HCT116 (cell line): Measurements from ENCODE around the gene SSC4D. TPM values are rescaled to one million over a fixed set of nuclear protein-coding genes. Genes with fewer than 3 reads are reported as not detected.

Experiments used
- ATAC-seq: fragments of 200-7000 bp; cut with Tn5 transposase; 2 replicates; pipeline ENCODE4 v1.9.1; 2020; ENCODE audit warnings: mild to moderate bottlenecking, moderate library complexity
- BruUV-seq: library from RNA; stranded (reverse); fragments of 400-500 nt; replicated peaks from 2 replicates; lab custom pipeline; 2021; lab: Mats Ljungman, UMichigan
- CTCF ChIA-PET: fragments of 300-600 bp; sonication (Branson Sonifier 250); formaldehyde crosslinking; loops from one replicate; lab custom pipeline; 2021; ENCODE audit warnings: antibody characterized with exemption; lab: Charles Lee
- POLR2A ChIA-PET: fragments of 300-600, 350-600 bp; sonication (Branson Sonifier 250); formaldehyde crosslinking; loops from one replicate; lab custom pipeline; 2021; ENCODE audit warnings: antibody characterized with exemption; lab: Charles Lee
- RAD21 ChIA-PET, 2 experiments: fragments of 300-600 bp; sonication (Branson Sonifier 250); formaldehyde crosslinking; loops; one replicate each; lab custom pipeline; 2023; ENCODE audit warnings: low total read pairs in 2 of 2; ENCODE audit not compliant: uncharacterized antibody in 2 of 2, unreplicated experiment in 2 of 2, low non-redundant PET in 1 of 2; lab: Charles Lee
- DNase-seq: peaks from one replicate; pipeline ENCODE4 v3.0.0-alpha.2; 2010; ENCODE audit warnings: low read depth, low spot score
- H2AFZ ChIP-seq: fragments of 200-600 bp; shearing (Covaris generic), sonication (generic); 2 replicates; pipeline ENCODE4 v1.6.1; 2017; ENCODE audit warnings: low read depth, mixed run types, mixed read lengths, antibody characterized with exemption, low read length; ENCODE audit not compliant: poor library complexity, severe bottlenecking
- H3K27ac ChIP-seq: 2 replicates; pipeline ENCODE4 v1.5.1; 2012; ENCODE audit warnings: low read depth, low read length
- H3K27me3 ChIP-seq: fragments of 200-600 bp; sonication (generic); 2 replicates; pipeline ENCODE4 v1.6.1; 2016; ENCODE audit warnings: mixed run types, low read length, mixed read lengths; ENCODE audit not compliant: insufficient read depth
- H3K36me3 ChIP-seq, 2 experiments: fragments of 200-500 bp in 1 of 2; fragments of 200-600 bp in 1 of 2; sonication (Bioruptor generic) in 1 of 2; sonication (generic) in 1 of 2; 2 replicates each; pipeline versions ENCODE4 v1.5.1 to v1.6.1; 2014 to 2016; ENCODE audit warnings: low read length in 2 of 2, inconsistent platforms in 1 of 2, mixed read lengths in 1 of 2, mixed run types in 1 of 2; ENCODE audit not compliant: insufficient read depth in 2 of 2, control insufficient read depth in 1 of 2
- H3K4me1 ChIP-seq, 2 experiments: fragments of 200-600 bp in 1 of 2; sonication (generic) in 1 of 2; 2 replicates each; pipeline versions ENCODE4 v1.5.1 to v1.6.1; 2012 to 2017; ENCODE audit warnings: low read length in 2 of 2, inconsistent platforms in 1 of 2, mild to moderate bottlenecking in 1 of 2, mixed read lengths in 1 of 2, mixed run types in 1 of 2, moderate library complexity in 1 of 2; ENCODE audit not compliant: insufficient read depth in 2 of 2, control insufficient read depth in 1 of 2
- H3K4me2 ChIP-seq: fragments of 200-600 bp; sonication (generic); 2 replicates; pipeline ENCODE4 v1.6.1; 2017; ENCODE audit warnings: mixed run types, low read length, mixed read lengths
- H3K4me3 ChIP-seq, 2 experiments: fragments of 200-600 bp in 1 of 2; sonication (generic) in 1 of 2; replicated peaks in 1 of 2; 2 replicates each; pipeline ENCODE4 v1.5.1; 2011 to 2016; ENCODE audit warnings: low read length in 2 of 2, control low read depth in 1 of 2, low read depth in 1 of 2, mild to moderate bottlenecking in 1 of 2, mixed read lengths in 1 of 2, mixed run types in 1 of 2
- H3K79me2 ChIP-seq: fragments of 200-600 bp; sonication (generic); 2 replicates; pipeline ENCODE4 v1.6.1; 2017; ENCODE audit warnings: mild to moderate bottlenecking, mixed run types, low read length, moderate library complexity, mixed read lengths; ENCODE audit not compliant: insufficient read depth
- H3K9ac ChIP-seq: fragments of 200-600 bp; sonication (generic); 2 replicates; pipeline ENCODE4 v1.6.1; 2016; ENCODE audit warnings: low read length, mixed read lengths
- H3K9me2 ChIP-seq: fragments of 200-600 bp; sonication (generic), shearing (Covaris generic); 2 replicates; pipeline ENCODE4 v1.6.1; 2017; ENCODE audit warnings: mixed run types, mild to moderate bottlenecking, moderate library complexity; ENCODE audit not compliant: insufficient read depth
- H3K9me3 ChIP-seq, 2 experiments: fragments of 200-500 bp in 1 of 2; fragments of 200-600 bp in 1 of 2; sonication (Bioruptor generic) in 1 of 2; sonication (generic) in 1 of 2; 2 replicates each; pipeline ENCODE4 v1.6.1; 2014 to 2017; ENCODE audit warnings: low read length in 2 of 2, mixed read lengths in 2 of 2, inconsistent platforms in 1 of 2, low read depth in 1 of 2, mild to moderate bottlenecking in 1 of 2, mixed run types in 1 of 2, moderate library complexity in 1 of 2; ENCODE audit not compliant: control insufficient read depth in 1 of 2, insufficient read depth in 1 of 2
- H4K20me1 ChIP-seq: fragments of 200-600 bp; sonication (generic), shearing (Covaris generic); 2 replicates; pipeline ENCODE4 v1.6.1; 2017; ENCODE audit warnings: mixed run types, mild to moderate bottlenecking, moderate library complexity; ENCODE audit not compliant: insufficient read depth
- CEBPB ChIP-seq: IDR thresholded peaks from 2 replicates; pipeline ENCODE4 v1.6.1; 2012; ENCODE audit warnings: low read depth
- CTCF ChIP-seq, 3 experiments: fragments of 200-600 bp in 1 of 3; sonication (generic) in 1 of 3; IDR thresholded peaks in 2 of 3; conservative IDR thresholded peaks in 1 of 3; 2 replicates each; pipeline ENCODE4 v1.5.1; 2012 to 2017; ENCODE audit warnings: low read depth in 2 of 3, low read length in 2 of 3, antibody characterized with exemption in 1 of 3, borderline replicate concordance in 1 of 3, control low read depth in 1 of 3, mild to moderate bottlenecking in 1 of 3, mixed read lengths in 1 of 3, mixed run types in 1 of 3, moderate library complexity in 1 of 3; ENCODE audit not compliant: insufficient read depth in 1 of 3
- EZH2phosphoT487 ChIP-seq: fragments of 200-600 bp; IDR thresholded peaks from 2 replicates; pipeline ENCODE4 v1.6.1; 2018; ENCODE audit warnings: antibody characterized with exemption, borderline replicate concordance
- FOSL1 ChIP-seq: IDR thresholded peaks from 2 replicates; pipeline ENCODE4 v1.6.1; 2012; ENCODE audit warnings: low read depth
- JUND ChIP-seq: IDR thresholded peaks from 2 replicates; pipeline ENCODE4 v1.6.1; 2012
- POLR2A ChIP-seq: IDR thresholded peaks from 2 replicates; pipeline ENCODE4 v1.7.0; 2011; ENCODE audit warnings: borderline replicate concordance; ENCODE audit not compliant: insufficient read depth, insufficient read length; ENCODE audit errors: extremely low read depth
- POLR2AphosphoS5 ChIP-seq: IDR thresholded peaks from 2 replicates; pipeline ENCODE4 v1.6.1; 2011; ENCODE audit warnings: mild to moderate bottlenecking, low read depth, low read length, moderate library complexity
- RAD21 ChIP-seq: IDR thresholded peaks from 2 replicates; pipeline ENCODE4 v1.6.1; 2012; ENCODE audit warnings: low read depth, mild to moderate bottlenecking
- SIN3A ChIP-seq: IDR thresholded peaks from 2 replicates; pipeline ENCODE4 v1.6.1; 2012; ENCODE audit warnings: low read depth
- SP1 ChIP-seq: IDR thresholded peaks from 2 replicates; pipeline ENCODE4 v1.6.1; 2012; ENCODE audit warnings: low read depth
- YY1 ChIP-seq: IDR thresholded peaks from 2 replicates; pipeline ENCODE4 v1.6.1; 2011; ENCODE audit warnings: low read length, low read depth, moderate library complexity, mild to moderate bottlenecking; ENCODE audit not compliant: insufficient replicate concordance; ENCODE audit errors: extremely low read depth
- intact Hi-C: fragments of 100-400 bp; cut with micrococcal nuclease; formaldehyde crosslinking; loops from 2 replicates; pipeline ENCODE4 v1.10.0; 2022
- total RNA-seq: library from RNA; stranded (reverse); gene quantifications from one replicate; pipeline ENCODE4 v1.2.1, GENCODE V29; 2021; ENCODE audit not compliant: unreplicated experiment
- TF ChIP-seq, protein P1 (sequence below): IDR thresholded peaks from 2 replicates; pipeline ENCODE4 v1.6.1; 2011; ENCODE audit warnings: mild to moderate bottlenecking, low read length, moderate library complexity; ENCODE audit not compliant: insufficient replicate concordance; ENCODE audit errors: extremely low read depth
- TF ChIP-seq, protein P2 (sequence below): IDR thresholded peaks from 2 replicates; pipeline ENCODE4 v1.6.1; 2012
- TF ChIP-seq, protein P3 (sequence below): IDR thresholded peaks from 2 replicates; pipeline ENCODE4 v1.6.1; 2012
- TF ChIP-seq, protein P4 (sequence below): IDR thresholded peaks from 2 replicates; pipeline ENCODE4 v1.6.1; 2012; ENCODE audit warnings: low read depth

Gene SSC4D
- total RNA-seq, 1 experiment from 2014 or later: 1.1 TPM

DNA sequence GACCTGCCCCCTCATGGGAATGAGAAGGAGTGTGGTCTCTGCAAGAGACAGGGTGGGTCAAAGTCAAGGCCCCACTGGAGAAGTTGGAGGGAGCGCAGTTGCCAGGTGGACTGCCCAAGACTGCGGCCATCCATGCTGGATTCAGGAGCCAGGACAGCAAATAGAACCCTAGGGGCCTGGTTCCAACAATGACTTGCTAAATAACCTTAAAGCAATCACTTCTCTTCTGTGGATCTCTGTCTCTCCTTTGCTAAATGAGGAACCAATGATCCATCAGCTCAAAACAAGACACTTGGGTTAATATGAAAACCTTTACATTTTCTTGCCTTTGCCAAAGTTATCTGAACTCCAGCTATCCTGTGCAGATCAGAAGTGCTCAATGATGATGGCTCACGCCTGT is 38.1 kb downstream of the SSC4D start:
- Histone ChIP-seq H3K9me3 (no peaks in the 10 kb centered on the region), H3K4me2 (no peak overlapping the region), H3K4me3 (no peak overlapping the region), H4K20me1 (no peaks in the 10 kb centered on the region), H3K9me2 (no peaks in the 10 kb centered on the region), H3K36me3 (no peaks in the 10 kb centered on the region), H2AFZ (no peak overlapping the region), H3K27me3 (no peaks in the 10 kb centered on the region), H3K9ac (no peak overlapping the region), H3K4me1 (peaks cover 14 to 34% of the 10 kb centered on the region in 2 experiments), H3K79me2 (no peaks in the 10 kb centered on the region), H3K27ac (no peak overlapping the region)
- ATAC-seq: no peak
- TF ChIP-seq SIN3A: no peak
- no peak for TF ChIP-seq POLR2AphosphoS5
- no peak for TF ChIP-seq RAD21
- no peak for TF ChIP-seq JUND
- TF ChIP-seq, protein P1, sequence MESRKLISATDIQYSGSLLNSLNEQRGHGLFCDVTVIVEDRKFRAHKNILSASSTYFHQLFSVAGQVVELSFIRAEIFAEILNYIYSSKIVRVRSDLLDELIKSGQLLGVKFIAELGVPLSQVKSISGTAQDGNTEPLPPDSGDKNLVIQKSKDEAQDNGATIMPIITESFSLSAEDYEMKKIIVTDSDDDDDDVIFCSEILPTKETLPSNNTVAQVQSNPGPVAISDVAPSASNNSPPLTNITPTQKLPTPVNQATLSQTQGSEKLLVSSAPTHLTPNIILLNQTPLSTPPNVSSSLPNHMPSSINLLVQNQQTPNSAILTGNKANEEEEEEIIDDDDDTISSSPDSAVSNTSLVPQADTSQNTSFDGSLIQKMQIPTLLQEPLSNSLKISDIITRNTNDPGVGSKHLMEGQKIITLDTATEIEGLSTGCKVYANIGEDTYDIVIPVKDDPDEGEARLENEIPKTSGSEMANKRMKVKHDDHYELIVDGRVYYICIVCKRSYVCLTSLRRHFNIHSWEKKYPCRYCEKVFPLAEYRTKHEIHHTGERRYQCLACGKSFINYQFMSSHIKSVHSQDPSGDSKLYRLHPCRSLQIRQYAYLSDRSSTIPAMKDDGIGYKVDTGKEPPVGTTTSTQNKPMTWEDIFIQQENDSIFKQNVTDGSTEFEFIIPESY: no peak
- TF ChIP-seq, protein P2, sequence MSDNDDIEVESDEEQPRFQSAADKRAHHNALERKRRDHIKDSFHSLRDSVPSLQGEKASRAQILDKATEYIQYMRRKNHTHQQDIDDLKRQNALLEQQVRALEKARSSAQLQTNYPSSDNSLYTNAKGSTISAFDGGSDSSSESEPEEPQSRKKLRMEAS: no peak
- TF ChIP-seq CEBPB: no peak
- TF ChIP-seq FOSL1: no peak
- TF ChIP-seq, protein P3, sequence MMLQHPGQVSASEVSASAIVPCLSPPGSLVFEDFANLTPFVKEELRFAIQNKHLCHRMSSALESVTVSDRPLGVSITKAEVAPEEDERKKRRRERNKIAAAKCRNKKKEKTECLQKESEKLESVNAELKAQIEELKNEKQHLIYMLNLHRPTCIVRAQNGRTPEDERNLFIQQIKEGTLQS: no peak
- TF ChIP-seq EZH2phosphoT487: no peak
- TF ChIP-seq POLR2A: no peak
- no peak for TF ChIP-seq YY1
- no peak for TF ChIP-seq CTCF (IDR thresholded peaks at IDR 0.05 in 2 of 3, conservative IDR thresholded peaks at IDR 0.05 in 1 of 3; ENCODE audit: borderline replicate concordance in 1 of 3, insufficient read depth in 1 of 3, low read depth in 2 of 3, low read length in 2 of 3)
- TF ChIP-seq, protein P4, sequence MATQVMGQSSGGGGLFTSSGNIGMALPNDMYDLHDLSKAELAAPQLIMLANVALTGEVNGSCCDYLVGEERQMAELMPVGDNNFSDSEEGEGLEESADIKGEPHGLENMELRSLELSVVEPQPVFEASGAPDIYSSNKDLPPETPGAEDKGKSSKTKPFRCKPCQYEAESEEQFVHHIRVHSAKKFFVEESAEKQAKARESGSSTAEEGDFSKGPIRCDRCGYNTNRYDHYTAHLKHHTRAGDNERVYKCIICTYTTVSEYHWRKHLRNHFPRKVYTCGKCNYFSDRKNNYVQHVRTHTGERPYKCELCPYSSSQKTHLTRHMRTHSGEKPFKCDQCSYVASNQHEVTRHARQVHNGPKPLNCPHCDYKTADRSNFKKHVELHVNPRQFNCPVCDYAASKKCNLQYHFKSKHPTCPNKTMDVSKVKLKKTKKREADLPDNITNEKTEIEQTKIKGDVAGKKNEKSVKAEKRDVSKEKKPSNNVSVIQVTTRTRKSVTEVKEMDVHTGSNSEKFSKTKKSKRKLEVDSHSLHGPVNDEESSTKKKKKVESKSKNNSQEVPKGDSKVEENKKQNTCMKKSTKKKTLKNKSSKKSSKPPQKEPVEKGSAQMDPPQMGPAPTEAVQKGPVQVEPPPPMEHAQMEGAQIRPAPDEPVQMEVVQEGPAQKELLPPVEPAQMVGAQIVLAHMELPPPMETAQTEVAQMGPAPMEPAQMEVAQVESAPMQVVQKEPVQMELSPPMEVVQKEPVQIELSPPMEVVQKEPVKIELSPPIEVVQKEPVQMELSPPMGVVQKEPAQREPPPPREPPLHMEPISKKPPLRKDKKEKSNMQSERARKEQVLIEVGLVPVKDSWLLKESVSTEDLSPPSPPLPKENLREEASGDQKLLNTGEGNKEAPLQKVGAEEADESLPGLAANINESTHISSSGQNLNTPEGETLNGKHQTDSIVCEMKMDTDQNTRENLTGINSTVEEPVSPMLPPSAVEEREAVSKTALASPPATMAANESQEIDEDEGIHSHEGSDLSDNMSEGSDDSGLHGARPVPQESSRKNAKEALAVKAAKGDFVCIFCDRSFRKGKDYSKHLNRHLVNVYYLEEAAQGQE: no peak
- no peak for TF ChIP-seq SP1
- RAD21 ChIA-PET: no interaction called here
- POLR2A ChIA-PET: no interaction called here
- intact Hi-C loops: no loop called here
- no peak for DNase-seq
- CTCF ChIA-PET: no interaction called here
- no TSS peak for BruUV-seq
